IMR-90 (cell line): Measurements from ENCODE around the gene SHE.

ENCODE experiments used
- BHLHE40 ChIP-seq: fragments of 150-350 bp; IDR thresholded peaks from 2 replicates; pipeline ENCODE4 v1.6.1; 2016; ENCODE audit warnings: mild to moderate bottlenecking, low read depth, low read length
- CEBPB ChIP-seq: IDR thresholded peaks from 2 replicates; pipeline ENCODE4 v1.6.1; 2012; ENCODE audit warnings: low read depth, low read length, improper control_type of control experiment
- CHD1 ChIP-seq: IDR thresholded peaks from 2 replicates; pipeline ENCODE4 v1.6.1; 2012; ENCODE audit warnings: low read depth, low read length, improper control_type of control experiment
- ELK1 ChIP-seq: fragments of 150-350 bp; IDR thresholded peaks from 2 replicates; pipeline ENCODE4 v1.6.1; 2016; ENCODE audit warnings: low read depth, mild to moderate bottlenecking, low read length, moderate library complexity, borderline replicate concordance
- FOS ChIP-seq: fragments of 150-350 bp; IDR thresholded peaks from 2 replicates; pipeline ENCODE4 v1.6.1; 2016; ENCODE audit warnings: low read depth, low read length
- MAFK ChIP-seq: IDR thresholded peaks from 2 replicates; pipeline ENCODE4 v1.6.1; 2012; ENCODE audit warnings: low read depth, low read length, improper control_type of control experiment
- MAZ ChIP-seq: IDR thresholded peaks from 2 replicates; pipeline ENCODE4 v1.6.1; 2012; ENCODE audit warnings: low read depth, mild to moderate bottlenecking, low read length, improper control_type of control experiment, moderate library complexity, borderline replicate concordance
- MXI1 ChIP-seq: IDR thresholded peaks from 2 replicates; pipeline ENCODE4 v1.6.1; 2012; ENCODE audit warnings: low read depth, mild to moderate bottlenecking, low read length, moderate library complexity, borderline replicate concordance
- POLR2A ChIP-seq: IDR thresholded peaks from 2 replicates; pipeline ENCODE4 v1.6.1; 2012; ENCODE audit warnings: mild to moderate bottlenecking, low read depth, low read length
- RAD21 ChIP-seq: IDR thresholded peaks from 2 replicates; pipeline ENCODE4 v1.6.1; 2012; ENCODE audit warnings: low read length, improper control_type of control experiment
- RFX5 ChIP-seq: IDR thresholded peaks from 2 replicates; pipeline ENCODE4 v1.8.0; 2012; ENCODE audit warnings: low read depth, mild to moderate bottlenecking, low read length, moderate library complexity
- SMC3 ChIP-seq: fragments of 150-350 bp; IDR thresholded peaks from 2 replicates; pipeline ENCODE4 v1.6.1; 2016; ENCODE audit warnings: low read depth, mild to moderate bottlenecking, antibody characterized with exemption, low read length, moderate library complexity
- USF2 ChIP-seq: fragments of 150-350 bp; IDR thresholded peaks from 2 replicates; pipeline ENCODE4 v1.6.1; 2017; ENCODE audit warnings: mild to moderate bottlenecking, antibody characterized with exemption, low read length, low read depth
- TF ChIP-seq, protein P1 (sequence below): conservative IDR thresholded peaks from 2 replicates; pipeline ENCODE4 v1.5.1; 2012; ENCODE audit warnings: mild to moderate bottlenecking, low read depth, low read length, improper control_type of control experiment

DNA sequence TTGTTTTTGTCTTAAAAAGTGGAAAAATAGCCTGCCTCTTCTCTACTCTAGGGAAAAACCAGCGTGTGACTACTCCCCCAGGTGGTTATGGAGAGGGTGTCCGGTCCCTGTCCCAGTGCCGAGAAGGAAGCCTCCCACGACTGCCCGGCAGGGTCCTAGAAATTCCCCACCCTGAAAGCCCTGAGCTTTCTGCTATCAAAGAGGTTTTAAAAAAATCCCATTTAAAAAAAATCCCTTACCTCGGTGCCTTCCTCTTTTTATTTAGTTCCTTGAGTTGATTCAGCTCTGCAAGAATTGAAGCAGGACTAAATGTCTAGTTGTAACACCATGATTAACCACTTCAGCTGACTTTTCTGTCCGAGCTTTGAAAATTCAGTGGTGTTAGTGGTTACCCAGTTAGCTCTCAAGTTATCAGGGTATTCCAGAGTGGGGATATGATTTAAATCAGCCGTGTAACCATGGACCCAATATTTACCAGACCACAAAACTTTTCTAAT, 35.2 kb downstream of the SHE start:
- TF ChIP-seq POLR2A (no peak), CEBPB (no peak), SMC3 (no peak), RAD21 (no peak), CHD1 (no peak), RFX5 (no peak), MAZ (no peak), MAFK (no peak), MXI1 (no peak), ELK1 (no peak), FOS (no peak), BHLHE40 (no peak), USF2 (no peak)
- TF ChIP-seq, protein P1, sequence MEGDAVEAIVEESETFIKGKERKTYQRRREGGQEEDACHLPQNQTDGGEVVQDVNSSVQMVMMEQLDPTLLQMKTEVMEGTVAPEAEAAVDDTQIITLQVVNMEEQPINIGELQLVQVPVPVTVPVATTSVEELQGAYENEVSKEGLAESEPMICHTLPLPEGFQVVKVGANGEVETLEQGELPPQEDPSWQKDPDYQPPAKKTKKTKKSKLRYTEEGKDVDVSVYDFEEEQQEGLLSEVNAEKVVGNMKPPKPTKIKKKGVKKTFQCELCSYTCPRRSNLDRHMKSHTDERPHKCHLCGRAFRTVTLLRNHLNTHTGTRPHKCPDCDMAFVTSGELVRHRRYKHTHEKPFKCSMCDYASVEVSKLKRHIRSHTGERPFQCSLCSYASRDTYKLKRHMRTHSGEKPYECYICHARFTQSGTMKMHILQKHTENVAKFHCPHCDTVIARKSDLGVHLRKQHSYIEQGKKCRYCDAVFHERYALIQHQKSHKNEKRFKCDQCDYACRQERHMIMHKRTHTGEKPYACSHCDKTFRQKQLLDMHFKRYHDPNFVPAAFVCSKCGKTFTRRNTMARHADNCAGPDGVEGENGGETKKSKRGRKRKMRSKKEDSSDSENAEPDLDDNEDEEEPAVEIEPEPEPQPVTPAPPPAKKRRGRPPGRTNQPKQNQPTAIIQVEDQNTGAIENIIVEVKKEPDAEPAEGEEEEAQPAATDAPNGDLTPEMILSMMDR: no peak
